Fibroblast of skin of left quadriceps (primary cell): ENCODE results near the gene RAPGEF1.
"Not testable (repeated sequence)": the region's sequence is repeated elsewhere in the genome, so short reads cannot be mapped to it uniquely, and the experiment has no call there.

Experiments
- DNase-seq, 2 experiments: peaks; one replicate each; pipeline ENCODE4 v3.0.0-alpha.2; 2013; ENCODE audit warnings: low read depth in 2 of 2

The RAPGEF1 gene

GRCh38 chr9:131690941-131691573 lies 48.8 kb downstream of the RAPGEF1 start:
- DNase-seq, result no peak

GRCh38 chr9:131690462-131690861 lies 49.4 kb downstream of the RAPGEF1 start:
- DNase-seq, result no peak

- DNase-seq, result no peak
Observed at GRCh38 chr9:131688377-131688776, 51.5 kb downstream of the RAPGEF1 start.

DNA sequence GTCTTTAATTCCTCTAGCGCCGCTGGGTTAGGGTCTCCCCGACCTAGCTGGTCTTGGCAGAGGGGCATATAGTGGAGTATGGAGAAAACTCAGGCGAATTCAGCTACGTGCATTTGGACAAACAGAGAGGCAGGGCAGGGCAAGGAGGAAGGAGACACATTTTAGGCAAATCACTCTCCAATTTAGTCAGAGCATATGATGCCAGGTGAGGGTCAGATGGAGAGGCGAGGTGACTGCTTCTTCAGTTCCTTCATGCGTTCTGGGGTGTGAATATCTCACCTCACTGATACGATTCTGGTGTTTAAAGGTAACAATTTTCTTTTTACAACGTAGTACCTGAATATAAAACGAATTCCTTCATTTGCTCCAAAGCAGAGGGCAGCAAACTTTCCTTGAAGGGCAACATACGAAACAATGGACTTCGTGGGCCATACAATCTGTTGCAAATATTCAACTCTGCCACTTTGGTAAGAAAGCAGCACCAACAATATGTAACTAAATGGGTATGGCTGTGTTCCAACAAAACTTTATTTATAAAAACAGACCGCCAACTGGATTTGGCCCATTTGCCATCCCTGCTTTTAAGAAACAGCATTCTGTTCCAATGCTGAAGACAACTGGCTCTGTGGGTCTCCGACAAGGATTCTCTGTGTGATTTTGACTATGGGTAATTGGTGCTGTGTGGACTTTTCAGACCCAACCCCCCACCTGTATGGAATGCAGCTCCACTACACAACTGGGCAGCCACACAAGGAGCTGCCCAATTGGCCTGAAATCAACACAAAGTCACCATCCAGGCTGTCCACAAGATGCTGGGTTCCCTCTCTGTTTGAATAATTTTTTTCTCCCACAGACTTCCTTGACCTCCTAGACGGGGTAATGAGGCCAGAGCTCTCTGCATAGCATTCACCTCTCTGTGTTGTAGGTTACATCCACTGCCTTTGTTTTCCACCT lies 53.8 kb downstream of the RAPGEF1 start:
- no peak for DNase-seq

- not testable (repeated sequence) for DNase-seq
Observed at GRCh38 chr9:131683094-131683493, 56.8 kb downstream of the RAPGEF1 start.

GRCh38 chr9:131682261-131682660 lies 57.6 kb downstream of the RAPGEF1 start:
- no peak for DNase-seq

GRCh38 chr9:131681826-131682225 lies 58.0 kb downstream of the RAPGEF1 start:
- not testable (repeated sequence) for DNase-seq

- DNase-seq, result not testable (repeated sequence)
Observed at GRCh38 chr9:131681108-131681507, 58.8 kb downstream of the RAPGEF1 start.

DNA sequence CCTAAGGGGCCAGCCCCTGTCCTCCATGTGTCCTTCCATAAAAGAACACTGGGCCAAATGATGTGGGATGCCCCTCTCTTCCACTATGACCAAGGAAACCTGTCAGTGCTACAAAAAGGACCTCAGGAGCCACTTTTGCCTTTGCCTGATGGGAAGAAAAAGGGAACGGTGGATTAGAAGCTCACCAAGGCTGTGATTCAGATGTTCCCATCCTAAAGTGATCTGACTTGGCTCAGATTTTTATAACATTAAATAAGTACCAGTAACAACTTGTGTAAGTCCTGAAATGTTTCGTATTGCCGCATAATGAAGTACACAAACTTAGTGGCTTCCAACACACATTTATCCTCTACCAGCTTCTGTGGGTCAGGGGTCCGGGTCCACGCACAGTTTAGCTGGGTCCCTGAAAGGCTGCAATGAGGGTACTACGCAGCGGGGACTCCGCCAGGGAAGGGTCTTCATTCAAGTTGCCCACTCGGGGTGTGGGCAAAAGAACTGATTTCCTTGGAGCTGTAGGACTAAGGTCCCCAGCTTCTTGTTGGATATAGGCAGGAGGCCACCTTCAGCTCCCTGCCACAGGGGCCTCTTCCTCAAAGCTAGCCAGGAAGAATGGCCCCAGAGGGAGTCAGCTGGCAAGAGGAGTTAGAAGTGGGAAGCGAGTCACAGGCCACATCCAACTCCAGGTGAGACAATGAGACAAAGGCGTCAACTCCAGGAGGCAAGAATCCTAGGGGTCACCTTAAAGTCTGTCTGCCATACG lies 60.4 kb downstream of the RAPGEF1 start:
- no peak for DNase-seq

DNA sequence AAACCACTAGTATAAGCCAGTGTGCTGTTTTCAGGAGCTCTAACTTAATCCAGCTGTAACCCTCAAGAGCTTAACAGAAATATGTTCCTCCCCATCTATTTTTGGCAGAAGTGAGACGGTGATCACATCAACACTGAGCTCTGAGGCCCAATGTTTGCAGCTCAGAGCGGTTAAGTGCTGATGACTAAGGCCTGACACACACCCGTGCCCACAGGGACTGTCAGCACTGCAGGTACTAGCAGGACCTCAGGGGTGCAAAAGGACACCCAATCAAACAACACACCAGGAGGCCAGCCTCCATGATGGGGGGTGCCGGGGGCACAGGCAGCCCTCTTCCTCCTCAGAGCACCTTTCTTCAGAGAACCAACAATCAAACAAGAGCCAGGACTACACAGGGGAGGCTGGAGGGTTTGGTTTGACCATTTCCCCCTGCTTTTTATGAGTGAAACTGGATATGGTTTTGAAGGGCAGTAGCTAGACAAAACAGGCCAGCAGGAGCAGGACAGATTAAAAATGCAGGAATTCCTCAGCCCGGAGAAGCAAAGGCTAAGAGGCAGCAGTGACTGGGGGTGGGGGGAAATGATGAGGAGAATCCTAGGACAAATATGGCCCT lies 61.3 kb downstream of the RAPGEF1 start:
- peak; percentile 93 to 95 for DNase-seq

DNA sequence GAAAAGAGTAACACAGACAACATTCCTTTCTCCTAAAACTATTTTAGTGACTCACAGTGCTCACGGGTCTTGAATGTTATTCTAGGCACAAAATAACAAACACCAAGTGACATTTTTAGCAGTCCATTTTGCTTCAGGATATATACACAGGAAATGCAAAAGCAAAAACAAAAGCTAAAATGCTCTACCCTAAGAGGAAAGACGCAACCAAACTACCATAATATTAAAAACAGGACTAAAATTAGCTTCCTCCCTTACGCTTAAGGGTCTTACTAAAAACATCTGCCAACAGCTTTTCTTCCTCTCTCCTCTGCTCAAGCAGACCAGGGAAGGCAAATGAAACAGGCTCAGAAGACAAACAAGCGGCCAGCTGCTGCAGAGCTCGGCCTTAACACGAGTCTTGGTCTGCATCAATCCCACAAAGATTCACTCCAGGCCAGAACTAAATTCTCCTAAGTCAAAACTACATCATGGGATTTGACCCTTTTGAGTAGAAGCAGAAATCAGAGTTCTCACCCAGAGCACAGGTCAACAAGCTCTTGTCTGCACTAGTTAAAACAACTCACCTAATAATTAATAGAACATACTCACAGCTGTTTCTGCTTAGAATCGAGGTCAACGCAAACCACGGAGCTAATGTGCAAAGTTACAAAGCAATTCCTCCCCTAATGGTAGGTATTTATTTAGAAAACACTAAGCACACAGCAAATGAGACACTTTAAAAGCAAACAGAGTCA lies 62.3 kb downstream of the RAPGEF1 start:
- peak in 1 of 2 experiments; percentile 46 for DNase-seq

DNA sequence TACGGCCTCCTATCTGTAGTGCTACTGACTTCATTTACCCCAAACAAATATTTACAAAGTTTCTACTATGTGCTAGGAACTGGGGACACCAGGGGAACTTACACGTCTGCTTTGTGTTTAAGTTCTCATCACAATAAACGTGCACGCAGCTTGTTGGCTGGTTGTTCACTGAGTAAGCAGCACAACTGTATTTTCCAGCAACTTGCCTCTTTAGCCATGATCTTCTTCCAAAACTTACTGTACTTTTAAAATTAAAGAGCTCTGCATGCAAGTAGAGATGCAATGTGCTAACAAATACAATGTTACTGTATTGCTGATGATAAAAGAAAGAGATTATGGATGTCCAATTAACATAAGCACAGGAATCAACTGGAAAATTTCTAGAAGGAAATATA lies 62.8 kb downstream of the RAPGEF1 start:
- DNase-seq, result no peak

GRCh38 chr9:131676431-131676972 lies 63.4 kb downstream of the RAPGEF1 start:
- DNase-seq, result no peak

- no peak for DNase-seq
Observed at GRCh38 chr9:131675437-131676022, 64.3 kb downstream of the RAPGEF1 start.

DNA sequence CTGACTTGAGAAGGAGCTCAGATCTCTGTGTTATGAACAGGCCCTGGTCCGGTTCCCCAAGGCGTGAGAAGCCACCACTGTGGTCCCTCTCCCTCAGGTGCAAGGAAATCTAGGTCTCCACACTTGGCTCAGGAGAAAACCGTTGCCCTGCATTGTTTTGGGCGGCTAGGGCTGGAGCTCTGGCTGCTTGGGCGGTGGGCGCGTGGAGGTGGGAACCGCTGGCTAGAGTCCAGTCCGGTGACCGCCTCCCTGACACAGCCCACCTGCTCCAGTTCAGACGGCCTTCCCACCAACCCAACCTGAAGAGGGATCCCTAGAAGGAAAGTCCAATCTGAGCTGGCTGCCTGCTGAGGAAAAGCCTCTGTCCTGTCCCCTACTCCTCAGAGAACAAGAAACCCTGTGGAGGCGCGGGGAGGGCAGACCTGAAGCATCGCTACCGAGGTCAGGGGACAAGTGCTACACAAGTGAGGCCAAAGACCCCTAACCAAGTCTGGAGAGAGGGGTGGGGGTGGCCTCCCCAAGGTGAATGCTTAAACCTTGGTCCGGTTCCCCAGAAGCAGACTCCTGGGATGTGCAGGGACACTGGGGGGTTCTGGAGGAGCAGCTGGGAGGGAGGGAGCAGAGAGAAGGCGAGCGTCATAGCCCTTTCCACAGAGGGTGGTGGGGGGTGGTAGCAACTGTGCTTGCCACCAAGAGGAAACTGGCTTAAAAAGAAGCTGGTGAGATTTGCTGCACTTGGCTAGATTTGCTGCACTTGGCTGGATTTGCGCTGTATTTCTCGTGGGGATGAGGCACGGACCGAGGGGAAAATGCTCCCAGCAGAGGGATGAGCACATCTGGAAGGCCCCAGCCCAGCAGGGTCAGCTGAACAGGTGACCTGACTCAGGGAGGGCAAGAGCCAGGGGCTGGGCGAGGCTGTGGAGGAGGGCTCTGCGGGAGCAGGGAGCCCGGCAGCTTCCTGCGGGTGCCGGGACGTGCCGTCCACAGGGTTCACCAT lies 65.2 kb downstream of the RAPGEF1 start:
- no peak for DNase-seq

- DNase-seq, result no peak
Observed at GRCh38 chr9:131673531-131673930, 66.3 kb downstream of the RAPGEF1 start.

DNA sequence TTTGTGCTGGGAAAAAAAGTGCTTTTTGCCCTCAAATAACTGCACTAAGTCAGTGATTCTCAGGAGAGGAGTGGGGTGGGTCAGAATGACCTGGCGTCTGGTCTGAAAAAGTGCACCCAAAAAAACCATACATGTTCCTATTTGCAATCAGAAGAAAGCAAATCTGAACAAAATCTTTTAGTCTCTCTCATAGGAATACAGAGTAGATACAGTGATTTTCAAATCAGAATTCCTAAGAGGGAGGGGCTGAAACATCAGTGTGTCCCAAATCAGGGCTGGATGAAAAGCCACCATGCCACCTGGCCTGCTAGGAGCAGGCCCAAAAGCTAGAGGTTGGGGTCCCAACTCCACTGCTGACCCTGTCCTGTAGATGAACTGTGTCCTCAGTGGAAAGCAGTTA lies 66.8 kb downstream of the RAPGEF1 start:
- DNase-seq, result no peak

- no peak for DNase-seq
Observed at GRCh38 chr9:131672451-131672850, 67.4 kb downstream of the RAPGEF1 start.

DNA sequence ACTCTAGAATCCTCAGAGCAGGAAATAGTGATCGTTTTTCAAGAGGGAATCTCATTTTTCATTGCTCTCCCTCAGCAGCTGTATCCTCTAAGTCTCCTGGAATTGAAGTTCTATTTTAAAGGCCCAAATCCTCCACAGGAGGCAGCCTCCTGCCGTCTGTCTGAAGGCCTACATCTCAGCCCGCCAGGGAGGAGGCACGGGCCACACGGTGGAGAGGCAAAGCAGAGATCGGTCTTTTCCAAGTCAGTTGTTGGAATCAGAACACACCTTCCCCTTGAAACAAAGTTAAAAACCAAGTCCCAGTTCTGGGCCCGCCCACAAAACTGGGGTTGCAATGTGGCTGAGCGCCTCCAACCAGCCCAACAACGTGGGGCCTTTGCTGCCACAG lies 68.7 kb downstream of the RAPGEF1 start:
- no peak for DNase-seq
